K562 (cell line): ENCODE data around the gene SPECC1L. TPM values are rescaled to one million over a fixed set of nuclear protein-coding genes. Genes with fewer than 3 reads are reported as not detected.

Experiments
- ATAC-seq: fragments of 200-7000 bp; cut with Tn5 transposase; 3 replicates; pipeline ENCODE4 v1.9.1; 2020; ENCODE audit warnings: moderate library complexity
- BruUV-seq: library from RNA; stranded (reverse); fragments of 400-500 nt; replicated peaks from 2 replicates; lab custom pipeline; 2021; lab: Mats Ljungman, UMichigan
- CTCF ChIA-PET: fragments of 300-600 bp; formaldehyde crosslinking; extraction: SDS; loops from one replicate; lab custom pipeline; 2021; ENCODE audit warnings: low intra/inter-chr PET ratio; lab: Yijun Ruan, JAX
- POLR2A ChIA-PET: fragments of 300-600, 350-650 bp; sonication (Branson Sonifier 250); formaldehyde crosslinking; extraction: SDS; loops from one replicate; lab custom pipeline; 2021; ENCODE audit warnings: antibody characterized with exemption, inconsistent platforms; lab: Yijun Ruan, JAX
- DNase-seq, 4 experiments: peaks; one replicate each; pipeline versions ENCODE4 v3.0.0 to v3.0.0-alpha.2; 2011 to 2018; ENCODE audit warnings: low spot score in 3 of 4, mixed read lengths in 3 of 4; ENCODE audit errors: extremely low read depth in 1 of 4
- FAIRE-seq: peaks from 2 replicates; lab custom pipeline; 2011; peaks lifted over from hg19 to GRCh38; lab: Jason Lieb, UNC
- H2AFZ ChIP-seq: 2 replicates; pipeline ENCODE4 v1.6.0; 2011; ENCODE audit warnings: low read depth, low read length, control low read depth, inconsistent platforms
- H3K27ac ChIP-seq: fragments of 200-600 bp; 3 replicates; pipeline ENCODE4 v1.8.0; 2011; ENCODE audit warnings: low read depth, mild to moderate bottlenecking, control low read depth, inconsistent platforms, low read length, moderate library complexity, mixed read lengths; ENCODE audit errors: extremely low read depth
- H3K27me3 ChIP-seq, 2 experiments: fragments of 300-600 bp in 1 of 2; 2 replicates in 1 of 2; 3 replicates in 1 of 2; pipeline versions ENCODE4 v1.6.0 to v1.8.0; 2011; ENCODE audit warnings: inconsistent platforms in 2 of 2, low read length in 2 of 2, mild to moderate bottlenecking in 1 of 2, mixed read lengths in 1 of 2, moderate library complexity in 1 of 2; ENCODE audit not compliant: control insufficient read depth in 2 of 2, insufficient read depth in 2 of 2
- H3K36me3 ChIP-seq: fragments of 300-600 bp; 3 replicates; pipeline ENCODE4 v1.8.0; 2011; ENCODE audit warnings: mild to moderate bottlenecking, low read length, inconsistent platforms; ENCODE audit not compliant: control insufficient read depth, insufficient read depth
- H3K4me1 ChIP-seq, 2 experiments: fragments of 200-600 bp in 1 of 2; replicated peaks in 1 of 2; 2 replicates in 1 of 2; 3 replicates in 1 of 2; pipeline versions ENCODE4 v1.5.1 to v1.8.0; 2011; ENCODE audit warnings: inconsistent platforms in 2 of 2, low read length in 2 of 2, mild to moderate bottlenecking in 1 of 2, mixed read lengths in 1 of 2, moderate library complexity in 1 of 2; ENCODE audit not compliant: control insufficient read depth in 2 of 2, insufficient read depth in 2 of 2
- H3K4me2 ChIP-seq: 2 replicates; pipeline ENCODE4 v1.6.1; 2011; ENCODE audit warnings: low read length, control low read depth, inconsistent platforms, mixed read lengths; ENCODE audit not compliant: insufficient read depth
- H3K4me3 ChIP-seq: fragments of 200-600 bp; sonication (generic), shearing (Covaris generic); 2 replicates; pipeline ENCODE4 v1.5.1; 2016; ENCODE audit warnings: control low read depth, inconsistent platforms
- H3K79me2 ChIP-seq: fragments of 200-600 bp; 3 replicates; pipeline ENCODE4 v1.8.0; 2011; ENCODE audit warnings: low read length, inconsistent platforms; ENCODE audit not compliant: control insufficient read depth, insufficient read depth
- H3K9ac ChIP-seq, 2 experiments: 2 replicates each; pipeline versions ENCODE4 v1.6.0 to v1.6.1; 2011; ENCODE audit warnings: low read depth in 2 of 2, low read length in 2 of 2, control low read depth in 1 of 2, inconsistent platforms in 1 of 2, mild to moderate bottlenecking in 1 of 2, mixed read lengths in 1 of 2; ENCODE audit not compliant: insufficient read depth in 1 of 2
- H3K9me1 ChIP-seq: one replicate; pipeline ENCODE4 v1.6.0; 2011; ENCODE audit warnings: inconsistent platforms, mild to moderate bottlenecking, low read length, moderate library complexity; ENCODE audit not compliant: control insufficient read depth, insufficient read depth
- H3K9me3 ChIP-seq: replicated peaks from 2 replicates; pipeline ENCODE4 v1.5.1; 2011; ENCODE audit warnings: low read depth, low read length, inconsistent platforms; ENCODE audit not compliant: control insufficient read depth, insufficient read depth
- H4K20me1 ChIP-seq: replicated peaks from 2 replicates; pipeline ENCODE4 v1.6.1; 2011; ENCODE audit warnings: low read length, inconsistent platforms, mixed read lengths; ENCODE audit not compliant: control insufficient read depth, insufficient read depth
- FOXA1 ChIP-seq: fragments of 450-650 bp; IDR thresholded peaks from 2 replicates; pipeline ENCODE4 v1.6.1; 2016; ENCODE audit warnings: mild to moderate bottlenecking, borderline replicate concordance
- MEF2A ChIP-seq: IDR thresholded peaks from 2 replicates; pipeline ENCODE4 v1.6.1; 2011; ENCODE audit warnings: low read depth, mild to moderate bottlenecking, low read length, moderate library complexity; ENCODE audit not compliant: control insufficient read depth
- NFIC ChIP-seq: fragments of 450-650 bp; IDR thresholded peaks from 2 replicates; pipeline ENCODE4 v1.6.1; 2017; ENCODE audit warnings: mild to moderate bottlenecking, inconsistent platforms
- WGBS: fragments of 100-300 bp; shearing (Covaris generic); methylation state at CpG from one replicate; pipeline ENCODE4 v1.1.6; 2016; ENCODE audit warnings: low coverage, mixed read lengths; ENCODE audit not compliant: insufficient coverage; ENCODE audit errors: missing lambda C conversion rate; 5-methylcytosine and 5-hydroxymethylcytosine counted together
- in situ Hi-C: fragments of 300-500 bp; cut with MboI; formaldehyde crosslinking; loops from 4 replicates; pipeline ENCODE4 v1.15.0; 2018; ENCODE audit warnings: inconsistent platforms, mixed read lengths
- intact Hi-C: fragments of 100-400 bp; cut with micrococcal nuclease; formaldehyde crosslinking; loops from 2 replicates; pipeline ENCODE4 v1.14.2; 2022
- polyA plus RNA-seq, 8 experiments: library from polyadenylated mRNA; depleted of rRNA in 4 of 8; stranded (reverse) in 5 of 8; unstranded in 3 of 8; fragments of >200 nt; fragmentation: Nextera tagmentation in 2 of 8; fragmentation: Illumina TruSeq in 1 of 8; extraction: Ambion mirVana in 2 of 8; extraction: Trizol in 1 of 8; gene quantifications; 2 replicates each; pipeline versions ENCODE4 v1.2.1 to v1.2.3, GENCODE V29; 2011 to 2014; ENCODE audit warnings: inconsistent platforms in 1 of 8, missing spikeins in 1 of 8
- total RNA-seq, 7 experiments: library from RNA; depleted of rRNA in 6 of 7; stranded (reverse); fragments of >200 nt in 6 of 7; fragmentation: Illumina TruSeq in 2 of 7; extraction: Trizol in 2 of 7; gene quantifications; 2 replicates each; pipeline versions ENCODE4 v1.2.1 to v1.2.3, GENCODE V29; 2011 to 2021; ENCODE audit warnings: low replicate concordance in 1 of 7
- TF ChIP-seq, protein P1 (sequence below), 2 experiments: fragments of 150-350 bp in 1 of 2; IDR thresholded peaks; 2 replicates each; pipeline ENCODE4 v1.6.1; 2012 to 2016; ENCODE audit warnings: low read depth in 2 of 2, low read length in 2 of 2, mild to moderate bottlenecking in 1 of 2, moderate library complexity in 1 of 2

SPECC1L gene
- total and polyA plus RNA-seq, 9 of the 15 experiments (the other 6 are each of a cell fraction or from before 2014, with no cell fraction given) = 1.4 to 27.9 (median 14.5) TPM

DNA sequence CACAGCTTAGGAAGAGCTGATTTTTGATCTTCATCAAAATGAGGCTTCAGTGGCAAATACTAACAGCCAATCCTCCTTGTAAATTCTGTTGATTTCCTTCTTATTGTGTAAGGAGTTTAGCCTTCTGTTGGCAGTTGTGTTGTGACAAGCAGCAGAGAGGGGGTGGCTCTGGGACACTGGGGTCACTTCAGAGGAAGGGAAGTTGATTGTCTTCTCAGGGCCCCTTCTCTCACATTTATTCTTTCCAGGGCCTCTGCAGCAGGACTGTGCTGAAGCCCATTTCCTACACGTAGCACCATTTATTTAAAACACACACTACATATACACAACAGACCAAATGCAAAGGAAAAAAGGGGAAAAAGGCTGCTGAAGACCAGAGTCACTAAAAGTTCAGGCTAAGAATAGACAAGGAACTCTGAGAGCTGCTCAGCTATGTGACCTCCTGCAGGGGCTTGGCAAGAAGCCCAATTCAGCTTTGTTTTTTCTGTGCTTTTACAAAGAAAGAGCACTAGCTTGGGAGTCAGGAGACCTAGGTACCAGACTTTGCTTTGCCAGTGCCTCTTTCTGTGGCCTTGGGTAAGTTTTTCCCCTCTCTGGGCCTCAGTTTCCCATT is 196.2 kb downstream of the SPECC1L start:
- no peaks in the 10 kb centered on the region for H3K36me3 ChIP-seq
- H3K27me3 ChIP-seq = no peaks in the 10 kb centered on the region
- intact Hi-C loops = no loop called here
- H3K4me1 ChIP-seq = peaks cover 0 to 12% of the 10 kb centered on the region in 2 experiments; a peak in 2 of 5 replicates
- no peaks in the 10 kb centered on the region for H3K79me2 ChIP-seq
- ATAC-seq (peak; percentile 42; the same call in 1 of the 3 replicates), FAIRE-seq (peak; percentile 32), DNase-seq (peak in 2 of 4 experiments; percentile 27 to 60)
- H2AFZ ChIP-seq = peak overlapping the region; percentile 50; the same call in 1 of the 2 replicates
- ChIA-PET POLR2A (interaction anchor here (0.9 to 1.1 kb wide), 2 partner anchors 27 to 46 kb away, joined by 3 to 4 read pairs; no protein-coding TSS in a partner anchor), CTCF (no interaction called here)
- no peak overlapping the region for H3K27ac ChIP-seq
- WGBS = 20% methylated on average over 1 of the region's 1 CpG
- BruUV-seq = no TSS peak
- no peaks in the 10 kb centered on the region for H3K9me1 ChIP-seq
- TF ChIP-seq FOXA1 (no peak), NFIC (peak; percentile 84), MEF2A (peak; percentile 21; the same call in 1 of the 2 replicates)
- TF ChIP-seq, protein P1, sequence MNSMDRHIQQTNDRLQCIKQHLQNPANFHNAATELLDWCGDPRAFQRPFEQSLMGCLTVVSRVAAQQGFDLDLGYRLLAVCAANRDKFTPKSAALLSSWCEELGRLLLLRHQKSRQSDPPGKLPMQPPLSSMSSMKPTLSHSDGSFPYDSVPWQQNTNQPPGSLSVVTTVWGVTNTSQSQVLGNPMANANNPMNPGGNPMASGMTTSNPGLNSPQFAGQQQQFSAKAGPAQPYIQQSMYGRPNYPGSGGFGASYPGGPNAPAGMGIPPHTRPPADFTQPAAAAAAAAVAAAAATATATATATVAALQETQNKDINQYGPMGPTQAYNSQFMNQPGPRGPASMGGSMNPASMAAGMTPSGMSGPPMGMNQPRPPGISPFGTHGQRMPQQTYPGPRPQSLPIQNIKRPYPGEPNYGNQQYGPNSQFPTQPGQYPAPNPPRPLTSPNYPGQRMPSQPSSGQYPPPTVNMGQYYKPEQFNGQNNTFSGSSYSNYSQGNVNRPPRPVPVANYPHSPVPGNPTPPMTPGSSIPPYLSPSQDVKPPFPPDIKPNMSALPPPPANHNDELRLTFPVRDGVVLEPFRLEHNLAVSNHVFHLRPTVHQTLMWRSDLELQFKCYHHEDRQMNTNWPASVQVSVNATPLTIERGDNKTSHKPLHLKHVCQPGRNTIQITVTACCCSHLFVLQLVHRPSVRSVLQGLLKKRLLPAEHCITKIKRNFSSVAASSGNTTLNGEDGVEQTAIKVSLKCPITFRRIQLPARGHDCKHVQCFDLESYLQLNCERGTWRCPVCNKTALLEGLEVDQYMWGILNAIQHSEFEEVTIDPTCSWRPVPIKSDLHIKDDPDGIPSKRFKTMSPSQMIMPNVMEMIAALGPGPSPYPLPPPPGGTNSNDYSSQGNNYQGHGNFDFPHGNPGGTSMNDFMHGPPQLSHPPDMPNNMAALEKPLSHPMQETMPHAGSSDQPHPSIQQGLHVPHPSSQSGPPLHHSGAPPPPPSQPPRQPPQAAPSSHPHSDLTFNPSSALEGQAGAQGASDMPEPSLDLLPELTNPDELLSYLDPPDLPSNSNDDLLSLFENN (IDR thresholded peaks at IDR 0.05; ENCODE audit: low read depth in 2 of 2, low read length in 2 of 2) = no peak
- in situ Hi-C loops = no loop called here
- no peaks in the 10 kb centered on the region for H4K20me1 ChIP-seq
- no peak overlapping the region for H3K4me2 ChIP-seq
- no peaks in the 10 kb centered on the region for H3K9me3 ChIP-seq
- no peak overlapping the region for H3K9ac ChIP-seq
- H3K4me3 ChIP-seq = no peak overlapping the region
